ENCODE data around the gene CELF2. TPM values are rescaled to one million over a fixed set of nuclear protein-coding genes. Genes with fewer than 3 reads are reported as not detected.

CELF2 gene
- total RNA-seq, 3 donors from 2014 or later: 40.0 to 178 (median 45.6) TPM

- Histone ChIP-seq H3K9me3 (no peaks in the 10 kb centered on the region), H3K27ac (no peak overlapping the region), H3K36me3 (no peaks in the 10 kb centered on the region), H3K4me1 (no peaks in the 10 kb centered on the region), H3K4me3 (no peak overlapping the region), H3K27me3 (no peaks in the 10 kb centered on the region)
- no peak for DNase-seq (ENCODE audit: low spot score in 2 of 2)
- intact Hi-C loops (cut with DNase I; ENCODE audit: low total_unique reads): no loop called here
- TF ChIP-seq CTCF (IDR thresholded peaks at IDR 0.05): no peak
- TF ChIP-seq POLR2AphosphoS5 (IDR thresholded peaks at IDR 0.05): no peak
- TF ChIP-seq POLR2A (IDR thresholded peaks at IDR 0.05): no peak
These were observed 192.1 kb downstream of the CELF2 start for GRCh38 chr10:11209830-11210181.

- H3K4me1 ChIP-seq: no peaks in the 10 kb centered on the region
- no peak for DNase-seq (ENCODE audit: low spot score in 2 of 2)
- peak overlapping the region in 1 of 2 donors; percentile 21 for H3K27ac ChIP-seq
These were observed 192.7 kb downstream of the CELF2 start for GRCh38 chr10:11210211-11210922.

GRCh38 chr10:11212288-11213085 is 194.8 kb downstream of the CELF2 start:
- no peak for DNase-seq (ENCODE audit: low spot score in 2 of 2)
- Histone ChIP-seq H3K36me3 (no peaks in the 10 kb centered on the region), H3K4me1 (no peaks in the 10 kb centered on the region)

More at GRCh38 chr10:11210211-11210922, 192.7 kb downstream of the CELF2 start:
- no peaks in the 10 kb centered on the region for H3K27me3 ChIP-seq
- TF ChIP-seq POLR2A (IDR thresholded peaks at IDR 0.05) (no peak), POLR2AphosphoS5 (IDR thresholded peaks at IDR 0.05) (no peak), CTCF (IDR thresholded peaks at IDR 0.05) (no peak)
- no peaks in the 10 kb centered on the region for H3K36me3 ChIP-seq
- H3K4me3 ChIP-seq: no peak overlapping the region
- intact Hi-C loops (cut with DNase I; ENCODE audit: low total_unique reads): no loop called here
- no peaks in the 10 kb centered on the region for H3K9me3 ChIP-seq

GRCh38 chr10:11213137-11213536 is 195.5 kb downstream of the CELF2 start:
- DNase-seq (ENCODE audit: low spot score in 2 of 2): no peak

More at GRCh38 chr10:11212288-11213085, 194.8 kb downstream of the CELF2 start:
- Histone ChIP-seq H3K27me3 (no peaks in the 10 kb centered on the region), H3K27ac (no peak overlapping the region), H3K9me3 (no peaks in the 10 kb centered on the region), H3K4me3 (no peak overlapping the region)
- intact Hi-C loops (cut with DNase I; ENCODE audit: low total_unique reads): loop anchor here (2.0 kb wide), 1 partner anchor 74 kb away; no protein-coding TSS in a partner anchor
- no peak for TF ChIP-seq CTCF (IDR thresholded peaks at IDR 0.05)
- TF ChIP-seq POLR2AphosphoS5 (IDR thresholded peaks at IDR 0.05): no peak
- TF ChIP-seq POLR2A (IDR thresholded peaks at IDR 0.05): no peak

More at GRCh38 chr10:11213137-11213536, 195.5 kb downstream of the CELF2 start:
- no peaks in the 10 kb centered on the region for H3K27me3 ChIP-seq
- H3K4me1 ChIP-seq: no peaks in the 10 kb centered on the region
- H3K4me3 ChIP-seq: no peak overlapping the region
- TF ChIP-seq POLR2AphosphoS5 (IDR thresholded peaks at IDR 0.05) (no peak), CTCF (IDR thresholded peaks at IDR 0.05) (no peak)
- intact Hi-C loops (cut with DNase I; ENCODE audit: low total_unique reads): loop anchor here (2.0 kb wide), 1 partner anchor 74 kb away; no protein-coding TSS in a partner anchor
- no peaks in the 10 kb centered on the region for H3K36me3 ChIP-seq
- no peak overlapping the region for H3K27ac ChIP-seq
- H3K9me3 ChIP-seq: no peaks in the 10 kb centered on the region
